Measurements from ENCODE around the gene PRMT7.

Gene PRMT7

GRCh38 chr16:68377667-68378393 is 67.0 kb downstream of the PRMT7 start:
- no peak for DNase-seq

GRCh38 chr16:68378436-68379415 is 67.9 kb downstream of the PRMT7 start:
- DNase-seq, result no peak

- no peak for DNase-seq
Observed at GRCh38 chr16:68379472-68380347, 68.9 kb downstream of the PRMT7 start.

- no peak for DNase-seq
Observed at GRCh38 chr16:68380348-68380670, 69.5 kb downstream of the PRMT7 start.

GRCh38 chr16:68380676-68381362 is 70.0 kb downstream of the PRMT7 start:
- DNase-seq, result no peak

GRCh38 chr16:68381363-68381724 is 70.5 kb downstream of the PRMT7 start:
- DNase-seq, result no peak

GRCh38 chr16:68382296-68382718 is 71.5 kb downstream of the PRMT7 start:
- DNase-seq, result no peak

GRCh38 chr16:68383858-68384257 is 73.0 kb downstream of the PRMT7 start:
- DNase-seq, result no peak

GRCh38 chr16:68384288-68385161 is 73.7 kb downstream of the PRMT7 start:
- DNase-seq, result no peak

GRCh38 chr16:68385371-68385770 is 74.6 kb downstream of the PRMT7 start:
- no peak for DNase-seq

GRCh38 chr16:68386628-68387027 is 75.8 kb downstream of the PRMT7 start:
- no peak for DNase-seq

GRCh38 chr16:68387301-68387700 is 76.5 kb downstream of the PRMT7 start:
- no peak for DNase-seq

GRCh38 chr16:68388124-68388523 is 77.3 kb downstream of the PRMT7 start:
- DNase-seq, result no peak

GRCh38 chr16:68389006-68389405 is 78.2 kb downstream of the PRMT7 start:
- no peak for DNase-seq

- DNase-seq, result no peak
Observed at GRCh38 chr16:68389750-68390371, 79.0 kb downstream of the PRMT7 start.

- DNase-seq, result no peak
Observed at GRCh38 chr16:68393333-68393732, 82.5 kb downstream of the PRMT7 start.

GRCh38 chr16:68395167-68395786 is 84.5 kb downstream of the PRMT7 start:
- no peak for DNase-seq

GRCh38 chr16:68395815-68396214 is 85.0 kb downstream of the PRMT7 start:
- no peak for DNase-seq

GRCh38 chr16:68396481-68396880 is 85.7 kb downstream of the PRMT7 start:
- no peak for DNase-seq

GRCh38 chr16:68397710-68398201 is 86.9 kb downstream of the PRMT7 start:
- no peak for DNase-seq

All from DMS 273 treated with DMSO at 0.1 percent for 48 hours (cell line).